PC-3 (cell line): ENCODE results near the gene PFKFB2. TPM values are rescaled to one million over a fixed set of nuclear protein-coding genes. Genes with fewer than 3 reads are reported as not detected.
A peak's percentile ranks its signal among the peaks of the same experiment; 100 is the strongest.

ENCODE experiments used
- ATAC-seq: fragments of 200-7000 bp; cut with Tn5 transposase; 2 replicates; pipeline ENCODE4 v1.9.1; 2020; ENCODE audit warnings: mild to moderate bottlenecking, moderate library complexity
- BruUV-seq: library from RNA; stranded (reverse); fragments of 400-500 nt; replicated peaks from 2 replicates; lab custom pipeline; 2021; lab: Mats Ljungman, UMichigan
- CTCF ChIA-PET: fragments of 300-600 bp; sonication (Branson Sonifier 250); formaldehyde crosslinking; loops from one replicate; lab custom pipeline; 2022; ENCODE audit warnings: antibody characterized with exemption; lab: Charles Lee
- POLR2A ChIA-PET: fragments of 300-600 bp; sonication (Branson Sonifier 250); formaldehyde crosslinking; loops from one replicate; lab custom pipeline; 2022; ENCODE audit warnings: antibody characterized with exemption; ENCODE audit not compliant: unreplicated experiment; lab: Charles Lee
- DNase-seq: peaks from one replicate; pipeline ENCODE4 v3.0.0-alpha.2; 2015
- H2AFZ ChIP-seq: fragments of 300-600 bp; sonication (generic); 2 replicates; pipeline ENCODE4 v1.6.0; 2016; ENCODE audit warnings: antibody characterized with exemption, low read length
- H3F3A ChIP-seq: fragments of 300-600 bp; sonication (generic); one replicate; pipeline ENCODE4 v1.6.0; 2017; ENCODE audit warnings: antibody characterized with exemption, low read length, control low read depth, mild to moderate bottlenecking; ENCODE audit not compliant: unreplicated experiment
- H3K27ac ChIP-seq: fragments of 300-600 bp; sonication (generic); 2 replicates; pipeline ENCODE4 v1.5.1; 2016; ENCODE audit warnings: mild to moderate bottlenecking, low read length
- H3K27me3 ChIP-seq: fragments of 300-600 bp; sonication (generic); 2 replicates; pipeline ENCODE4 v1.6.1; 2016; ENCODE audit warnings: low read length, mixed read lengths
- H3K36me3 ChIP-seq: fragments of 300-600 bp; sonication (generic); 2 replicates; pipeline ENCODE4 v1.6.1; 2016; ENCODE audit warnings: low read depth, mixed run types, low read length, mixed read lengths
- H3K4me1 ChIP-seq: fragments of 300-600 bp; sonication (generic); 2 replicates; pipeline ENCODE4 v1.5.1; 2016; ENCODE audit warnings: low read length; ENCODE audit not compliant: insufficient read depth
- H3K4me2 ChIP-seq: fragments of 300-600 bp; sonication (generic); 2 replicates; pipeline ENCODE4 v1.6.0; 2016; ENCODE audit warnings: low read length
- H3K4me3 ChIP-seq: fragments of 300-600 bp; sonication (generic); 2 replicates; pipeline ENCODE4 v1.5.1; 2016; ENCODE audit warnings: mild to moderate bottlenecking, low read length, mixed read lengths
- H3K79me2 ChIP-seq: fragments of 300-600 bp; sonication (generic); 2 replicates; pipeline ENCODE4 v1.6.1; 2017; ENCODE audit warnings: low read length, mixed read lengths
- H3K9ac ChIP-seq: fragments of 300-600 bp; sonication (generic); 2 replicates; pipeline ENCODE4 v1.6.0; 2016; ENCODE audit warnings: mild to moderate bottlenecking, low read length
- H3K9me2 ChIP-seq: fragments of 300-600 bp; sonication (generic); replicated peaks from 2 replicates; pipeline ENCODE4 v1.6.1; 2016; ENCODE audit warnings: mixed run types, low read length, mixed read lengths
- H3K9me3 ChIP-seq: fragments of 300-600 bp; sonication (generic); 2 replicates; pipeline ENCODE4 v1.6.1; 2016; ENCODE audit warnings: low read length, mixed read lengths
- H4K20me1 ChIP-seq: fragments of 300-600 bp; sonication (generic); 2 replicates; pipeline ENCODE4 v1.6.1; 2016; ENCODE audit warnings: low read length, mixed read lengths
- CTCF ChIP-seq: fragments of 300-600 bp; sonication (generic); conservative IDR thresholded peaks from 2 replicates; pipeline ENCODE4 v1.5.1; 2017; ENCODE audit warnings: antibody characterized with exemption, low read depth, mild to moderate bottlenecking, low read length
- EZH2 ChIP-seq: fragments of 300-600 bp; sonication (generic); IDR thresholded peaks from one replicate; pipeline ENCODE4 v1.6.1; 2017; ENCODE audit warnings: antibody characterized with exemption, mild to moderate bottlenecking, low read length; ENCODE audit not compliant: unreplicated experiment
- EZH2phosphoT487 ChIP-seq: fragments of 300-600 bp; sonication (generic); IDR thresholded peaks from 2 replicates; pipeline ENCODE4 v1.6.1; 2018; ENCODE audit warnings: mild to moderate bottlenecking, antibody characterized with exemption, low read length, borderline replicate concordance
- intact Hi-C: fragments of 100-400 bp; cut with micrococcal nuclease; formaldehyde crosslinking; loops from 2 replicates; pipeline ENCODE4 v1.9.0; 2023
- total RNA-seq: library from RNA; depleted of rRNA; stranded (reverse); fragments of >200 nt; gene quantifications from 2 replicates; pipeline ENCODE4 v1.2.3, GENCODE V29; 2014

The PFKFB2 gene
- total RNA-seq, 1 experiment from 2014 or later, result 48.6 TPM

GRCh38 chr1:207020709-207021107, 32.4 kb upstream of the PFKFB2 start:
- no peaks in the 10 kb centered on the region for H3K27me3 ChIP-seq
- ATAC-seq, result peak; percentile 17
- DNase-seq, result peak; percentile 88
- BruUV-seq, result no TSS peak
- H2AFZ ChIP-seq, result no peak overlapping the region
- peaks cover 24% of the 10 kb centered on the region for H3F3A ChIP-seq
- H3K36me3 ChIP-seq, result peaks cover 33% of the 10 kb centered on the region; the same call in 1 of the 2 replicates
- peaks cover 83% of the 10 kb centered on the region for H3K4me1 ChIP-seq
- H3K9me2 ChIP-seq, result no peaks in the 10 kb centered on the region
- no peak overlapping the region; the same call in 1 of the 2 replicates for H3K4me3 ChIP-seq
- ChIA-PET POLR2A (interaction anchor here (0.6 to 5.8 kb wide), 5 partner anchors 9 to 32 kb away, joined by 5 to 97 read pairs (median 11); partner anchors contain the start of genes C1orf116 and PFKFB2), CTCF (interaction anchor here (1.3 to 3.7 kb wide), 3 partner anchors 17 to 108 kb away, joined by 3 to 22 read pairs (median 5); no protein-coding TSS in a partner anchor)
- TF ChIP-seq EZH2 (no peak), CTCF (no peak), EZH2phosphoT487 (no peak)
- H3K9ac ChIP-seq, result peak overlapping the region; percentile 86
- H3K27ac ChIP-seq, result peak overlapping the region; percentile 95
- intact Hi-C loops, result loop anchor here (1.0 to 10.0 kb wide), 6 partner anchors 11 to 284 kb away; no protein-coding TSS in a partner anchor
- H4K20me1 ChIP-seq, result no peaks in the 10 kb centered on the region
- no peaks in the 10 kb centered on the region for H3K9me3 ChIP-seq
- peak overlapping the region; percentile 55 for H3K4me2 ChIP-seq
- H3K79me2 ChIP-seq, result peaks cover 36% of the 10 kb centered on the region

- Histone ChIP-seq H3K9me2 (no peaks in the 10 kb centered on the region), H3K4me1 (peaks cover 89% of the 10 kb centered on the region), H2AFZ (no peak overlapping the region), H3K4me3 (no peak overlapping the region; the same call in 1 of the 2 replicates), H3K27me3 (no peaks in the 10 kb centered on the region), H3K79me2 (peaks cover 42% of the 10 kb centered on the region), H3K9me3 (no peaks in the 10 kb centered on the region), H3K27ac (peak overlapping the region; percentile 95), H3K9ac (peak overlapping the region; percentile 86), H3K36me3 (peaks cover 35% of the 10 kb centered on the region; the same call in 1 of the 2 replicates), H3K4me2 (peak overlapping the region; percentile 55), H4K20me1 (no peaks in the 10 kb centered on the region), H3F3A (peaks cover 30% of the 10 kb centered on the region)
- intact Hi-C loops, result loop anchor here (1.0 to 10.0 kb wide), 4 partner anchors 10 to 284 kb away; no protein-coding TSS in a partner anchor
- TF ChIP-seq CTCF, result peak; percentile 57
- no peak for TF ChIP-seq EZH2
- ATAC-seq, result peak; percentile 43
- ChIA-PET POLR2A (interaction anchor here (0.6 to 5.8 kb wide), 8 partner anchors 8 to 291 kb away, joined by 3 to 97 read pairs (median 8); partner anchors contain the start of genes C1orf116 and PFKFB2), CTCF (interaction anchor here (0.6 to 3.7 kb wide), 8 partner anchors 10 to 297 kb away, joined by 3 to 22 read pairs (median 6); partner anchors contain the start of gene C1orf116)
- peak; percentile 97 for DNase-seq
- BruUV-seq, result TSS peak; percentile 10
These were observed 31.8 kb upstream of the PFKFB2 start for GRCh38 chr1:207021139-207021861.
